ENCODE results near the gene HPX. TPM values are rescaled to one million over a fixed set of nuclear protein-coding genes. Genes with fewer than 3 reads are reported as not detected.

Gene HPX, protein sequence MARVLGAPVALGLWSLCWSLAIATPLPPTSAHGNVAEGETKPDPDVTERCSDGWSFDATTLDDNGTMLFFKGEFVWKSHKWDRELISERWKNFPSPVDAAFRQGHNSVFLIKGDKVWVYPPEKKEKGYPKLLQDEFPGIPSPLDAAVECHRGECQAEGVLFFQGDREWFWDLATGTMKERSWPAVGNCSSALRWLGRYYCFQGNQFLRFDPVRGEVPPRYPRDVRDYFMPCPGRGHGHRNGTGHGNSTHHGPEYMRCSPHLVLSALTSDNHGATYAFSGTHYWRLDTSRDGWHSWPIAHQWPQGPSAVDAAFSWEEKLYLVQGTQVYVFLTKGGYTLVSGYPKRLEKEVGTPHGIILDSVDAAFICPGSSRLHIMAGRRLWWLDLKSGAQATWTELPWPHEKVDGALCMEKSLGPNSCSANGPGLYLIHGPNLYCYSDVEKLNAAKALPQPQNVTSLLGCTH
- total RNA-seq (2022; extraction: Qiagen RNA extraction; ENCODE audit: low read depth), result 0.32 to 0.75 TPM (median 0.62 TPM) in 5 replicates

DNA sequence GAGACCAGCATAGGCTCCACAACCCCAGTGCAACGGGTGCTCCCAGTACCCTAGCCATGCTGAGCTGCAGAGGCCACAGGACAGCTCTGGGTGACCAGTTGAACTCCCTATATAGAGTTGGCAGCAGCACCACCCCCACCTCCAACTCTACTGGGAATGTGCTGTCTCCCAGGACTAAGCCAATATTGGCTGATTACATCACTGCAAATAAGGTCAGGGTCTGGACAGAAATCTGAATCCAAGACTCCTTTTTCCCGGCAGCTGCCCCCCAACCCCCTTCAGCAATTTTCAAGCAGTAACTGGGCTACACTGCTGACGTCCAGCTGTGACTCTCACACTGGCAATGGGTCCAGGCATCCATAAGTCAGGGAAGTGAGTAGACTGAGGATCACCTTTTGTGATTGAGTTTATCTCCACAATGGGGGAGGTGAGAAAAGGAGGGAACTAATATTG, at the start of gene HPX:
TSS of gene HPX (minus strand) at position 82 of the 453 bp plus-strand sequence. CDS start at position 58, 24 bp downstream.

GRCh38 chr11:6481012-6481923, 40.5 kb upstream of the HPX start, which contains the start of the genes ARFIP2 and TIMM10B:
TSS of gene ARFIP2 (minus strand) at chr11:6481331. CDS start at chr11:6480421, 910 bp downstream.
TSS of gene TIMM10B (plus strand) at chr11:6481501. CDS start at chr11:6481517, 16 bp downstream.

DNA sequence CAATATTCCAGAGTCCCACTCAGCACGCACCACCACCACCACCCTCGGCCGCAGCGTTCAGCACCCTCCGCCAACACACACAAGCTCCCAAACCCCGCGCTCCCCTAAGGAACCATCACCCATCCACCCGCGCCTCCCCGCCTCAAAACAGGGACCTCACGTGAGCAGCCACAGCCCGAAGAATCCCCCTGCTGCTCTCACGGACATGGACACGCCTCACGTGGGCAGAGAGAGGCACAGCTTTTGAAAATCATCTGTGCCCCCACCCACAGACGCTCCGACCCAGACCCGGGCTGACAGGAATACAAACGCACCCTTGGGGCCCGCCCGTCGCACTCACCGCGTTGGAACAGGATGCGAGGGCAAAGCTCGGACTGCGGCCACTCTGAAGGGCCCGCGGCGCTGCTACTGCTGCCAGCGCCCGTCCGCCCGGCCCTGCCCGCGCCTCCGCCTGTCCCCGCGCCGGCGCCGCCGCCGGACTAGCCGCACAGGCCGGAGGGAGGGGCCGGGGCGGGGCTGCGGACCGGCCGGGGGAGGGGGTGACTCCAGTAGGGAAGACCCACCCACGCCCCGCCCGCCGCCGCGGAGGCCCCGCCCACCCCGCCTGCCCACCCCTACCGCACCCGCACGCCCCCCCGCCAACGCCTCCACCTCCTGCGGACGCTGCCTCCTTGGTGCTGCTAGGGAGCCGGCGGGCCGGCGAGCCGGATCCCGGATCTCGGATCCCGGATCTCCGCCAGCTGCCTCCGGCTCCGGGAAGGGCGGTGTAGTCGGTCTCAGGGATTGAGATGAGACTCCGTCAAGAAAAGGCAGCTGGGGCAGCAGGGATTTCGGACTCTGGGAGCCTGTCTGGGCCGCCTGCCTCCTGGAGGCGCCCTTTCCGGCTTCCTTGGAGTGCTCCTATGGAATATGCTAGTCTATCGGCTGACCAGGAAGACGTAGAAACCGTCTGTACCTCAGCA, 32.9 kb upstream of the HPX start, which contains the start of gene TRIM3:
TSS of gene TRIM3 (minus strand) at position 491 of the 962 bp plus-strand sequence. CDS start 8,246 bp downstream, outside the sequence.

DNA sequence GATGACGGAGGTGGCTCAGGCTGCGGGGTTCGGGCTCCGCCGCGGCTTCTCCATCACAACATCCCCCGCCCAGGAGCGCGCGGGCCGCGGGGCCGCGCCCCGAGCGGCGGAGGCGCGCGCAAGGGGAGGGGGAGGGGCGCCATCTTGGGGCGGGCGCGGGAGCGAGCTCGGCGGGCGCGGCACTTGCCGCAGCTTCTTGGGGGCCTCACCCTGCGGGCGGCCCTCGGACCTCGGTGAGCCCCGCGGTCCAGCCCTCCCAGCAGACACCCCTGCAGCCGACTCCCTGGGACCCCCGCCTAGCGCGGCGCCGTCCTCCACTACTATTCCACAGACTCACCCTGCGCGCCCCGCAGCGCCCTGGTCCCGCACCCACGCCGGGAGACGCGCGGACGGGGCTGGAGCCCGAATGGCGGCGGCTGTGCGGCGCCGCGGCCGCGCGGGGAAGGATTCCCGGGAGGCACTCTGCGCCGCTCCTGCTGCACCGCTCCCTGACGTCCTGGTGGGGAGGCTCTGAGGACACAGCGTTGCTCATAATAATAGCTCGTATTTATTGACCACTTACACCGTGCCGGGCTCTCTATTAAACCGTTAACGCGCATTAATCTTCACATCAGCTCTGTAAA, 21.7 kb downstream of the HPX start, which contains the start of gene APBB1:
TSS of gene APBB1 (minus strand) at position 86 of the 623 bp plus-strand sequence. CDS start 7,747 bp downstream, outside the sequence.

GRCh38 chr11:6389905-6390717, 50.7 kb downstream of the HPX start, which contains the start of gene SMPD1:
TSS of gene SMPD1 (plus strand) at chr11:6390474. CDS start at chr11:6390599, 125 bp downstream.

Other genes with a start within 250 kb of the HPX start
- not detected in 5 replicates for gene OR52W1, start 241.8 kb downstream of the HPX start, total RNA-seq (2022; extraction: Qiagen RNA extraction; ENCODE audit: low read depth)
- not detected in 5 replicates for gene C11orf42, start 235.4 kb downstream of the HPX start, total RNA-seq (2022; extraction: Qiagen RNA extraction; ENCODE audit: low read depth)
- 14.7 to 17.7 TPM (median 16.1 TPM) in 5 replicates for gene FHIP1B, start 206.4 kb downstream of the HPX start, total RNA-seq (2022; extraction: Qiagen RNA extraction; ENCODE audit: low read depth)
- gene CNGA4, start 201.9 kb downstream of the HPX start, total RNA-seq (2022; extraction: Qiagen RNA extraction; ENCODE audit: low read depth), result 0.07 to 0.19 TPM (median 0.09 TPM) in 3 of 5 replicates, not detected in the others
- not detected in 5 replicates for gene CCKBR, start 181.1 kb downstream of the HPX start, total RNA-seq (2022; extraction: Qiagen RNA extraction; ENCODE audit: low read depth)
- gene CAVIN3, start 120.5 kb downstream of the HPX start, total RNA-seq (2022; extraction: Qiagen RNA extraction; ENCODE audit: low read depth), result 24.1 to 37.9 TPM (median 27.6 TPM) in 5 replicates
- gene SMPD1, start 50.5 kb downstream of the HPX start, total RNA-seq (2022; extraction: Qiagen RNA extraction; ENCODE audit: low read depth), result 9.0 to 12.2 TPM (median 10.4 TPM) in 5 replicates
- 15.6 to 19.1 TPM (median 16.9 TPM) in 5 replicates for gene APBB1, start 21.9 kb downstream of the HPX start, total RNA-seq (2022; extraction: Qiagen RNA extraction; ENCODE audit: low read depth)
- 12.5 to 20.1 TPM (median 16.0 TPM) in 5 replicates for gene TRIM3, start 33.0 kb upstream of the HPX start, total RNA-seq (2022; extraction: Qiagen RNA extraction; ENCODE audit: low read depth)
- gene ARFIP2, start 40.3 kb upstream of the HPX start, total RNA-seq (2022; extraction: Qiagen RNA extraction; ENCODE audit: low read depth), result 54.3 to 58.6 TPM (median 55.5 TPM) in 5 replicates
- 26.4 to 35.8 TPM (median 32.4 TPM) in 5 replicates for gene TIMM10B, start 40.5 kb upstream of the HPX start, total RNA-seq (2022; extraction: Qiagen RNA extraction; ENCODE audit: low read depth)
- gene DNHD1, start 56.3 kb upstream of the HPX start, total RNA-seq (2022; extraction: Qiagen RNA extraction; ENCODE audit: low read depth), result 2.1 to 3.5 TPM (median 2.8 TPM) in 5 replicates
- 23.3 to 40.5 TPM (median 29.7 TPM) in 5 replicates for gene RRP8, start 162.6 kb upstream of the HPX start, total RNA-seq (2022; extraction: Qiagen RNA extraction; ENCODE audit: low read depth)
- 107 to 127 TPM (median 118 TPM) in 5 replicates for gene ILK, start 162.8 kb upstream of the HPX start, total RNA-seq (2022; extraction: Qiagen RNA extraction; ENCODE audit: low read depth)
- 178 to 317 TPM (median 217 TPM) in 5 replicates for gene TAF10, start 171.2 kb upstream of the HPX start, total RNA-seq (2022; extraction: Qiagen RNA extraction; ENCODE audit: low read depth)
- 38.3 to 47.3 TPM (median 43.0 TPM) in 5 replicates for gene TPP1, start 178.4 kb upstream of the HPX start, total RNA-seq (2022; extraction: Qiagen RNA extraction; ENCODE audit: low read depth)
- 0.07 to 0.12 TPM (median 0.09 TPM) in 5 replicates for gene DCHS1, start 214.8 kb upstream of the HPX start, total RNA-seq (2022; extraction: Qiagen RNA extraction; ENCODE audit: low read depth)
- 84.4 to 132 TPM (median 104 TPM) in 5 replicates for gene MRPL17, start 242.4 kb upstream of the HPX start, total RNA-seq (2022; extraction: Qiagen RNA extraction; ENCODE audit: low read depth)

Data from A549 treated with RU486 at 1 μM for 4 hours (cell line).